OCI-LY1 (cell line): ENCODE results near the gene RPS6KA3.

ENCODE experiments used
- EZH2 ChIP-seq: fragments of 200-600 bp; sonication (generic), shearing (Covaris generic); IDR thresholded peaks from 2 replicates; pipeline ENCODE4 v1.8.0; 2017; ENCODE audit warnings: borderline replicate concordance, mixed run types, mild to moderate bottlenecking, antibody characterized with exemption, low read length, moderate library complexity, mixed read lengths
- TF ChIP-seq, protein P1 (sequence below): fragments of 200-600 bp; sonication (generic), shearing (Covaris generic); IDR thresholded peaks from 2 replicates; pipeline ENCODE4 v1.5.1; 2017; ENCODE audit warnings: mild to moderate bottlenecking, antibody characterized with exemption, low read length, moderate library complexity, mixed read lengths

- TF ChIP-seq, protein P1, sequence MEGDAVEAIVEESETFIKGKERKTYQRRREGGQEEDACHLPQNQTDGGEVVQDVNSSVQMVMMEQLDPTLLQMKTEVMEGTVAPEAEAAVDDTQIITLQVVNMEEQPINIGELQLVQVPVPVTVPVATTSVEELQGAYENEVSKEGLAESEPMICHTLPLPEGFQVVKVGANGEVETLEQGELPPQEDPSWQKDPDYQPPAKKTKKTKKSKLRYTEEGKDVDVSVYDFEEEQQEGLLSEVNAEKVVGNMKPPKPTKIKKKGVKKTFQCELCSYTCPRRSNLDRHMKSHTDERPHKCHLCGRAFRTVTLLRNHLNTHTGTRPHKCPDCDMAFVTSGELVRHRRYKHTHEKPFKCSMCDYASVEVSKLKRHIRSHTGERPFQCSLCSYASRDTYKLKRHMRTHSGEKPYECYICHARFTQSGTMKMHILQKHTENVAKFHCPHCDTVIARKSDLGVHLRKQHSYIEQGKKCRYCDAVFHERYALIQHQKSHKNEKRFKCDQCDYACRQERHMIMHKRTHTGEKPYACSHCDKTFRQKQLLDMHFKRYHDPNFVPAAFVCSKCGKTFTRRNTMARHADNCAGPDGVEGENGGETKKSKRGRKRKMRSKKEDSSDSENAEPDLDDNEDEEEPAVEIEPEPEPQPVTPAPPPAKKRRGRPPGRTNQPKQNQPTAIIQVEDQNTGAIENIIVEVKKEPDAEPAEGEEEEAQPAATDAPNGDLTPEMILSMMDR, result no peak
- no peak for TF ChIP-seq EZH2
These were observed 27.6 kb upstream of the RPS6KA3 start for GRCh38 chrX:20294284-20294683.
